Activated CD4-positive, CD25-positive, alpha-beta regulatory T cell treated with anti-CD3 and anti-CD28 coated beads, Interleukin-2, amount 50 U/mL, for 72 hours (primary cell): ENCODE measurements around the gene CLDN6.

Source experiments
- DNase-seq: peaks from one replicate; pipeline ENCODE4 v3.0.0; 2021

CLDN6 gene

DNA sequence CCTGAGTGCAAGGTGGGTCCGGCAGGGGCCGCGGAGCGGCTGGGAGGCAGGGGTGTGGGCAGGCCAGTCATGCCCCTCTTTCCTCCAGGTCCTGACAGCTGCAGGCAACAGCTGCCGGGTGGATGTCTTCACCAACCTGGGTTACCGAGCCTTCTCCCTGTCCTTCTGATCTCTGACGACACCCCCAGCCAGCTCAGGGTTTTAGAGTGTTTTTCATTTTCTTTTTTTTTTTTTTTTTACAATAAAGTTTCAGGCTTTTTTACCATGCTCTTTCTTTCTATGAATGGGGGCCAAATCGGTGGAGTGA is 9.5 kb upstream of the CLDN6 start:
- no peak for DNase-seq

DNA sequence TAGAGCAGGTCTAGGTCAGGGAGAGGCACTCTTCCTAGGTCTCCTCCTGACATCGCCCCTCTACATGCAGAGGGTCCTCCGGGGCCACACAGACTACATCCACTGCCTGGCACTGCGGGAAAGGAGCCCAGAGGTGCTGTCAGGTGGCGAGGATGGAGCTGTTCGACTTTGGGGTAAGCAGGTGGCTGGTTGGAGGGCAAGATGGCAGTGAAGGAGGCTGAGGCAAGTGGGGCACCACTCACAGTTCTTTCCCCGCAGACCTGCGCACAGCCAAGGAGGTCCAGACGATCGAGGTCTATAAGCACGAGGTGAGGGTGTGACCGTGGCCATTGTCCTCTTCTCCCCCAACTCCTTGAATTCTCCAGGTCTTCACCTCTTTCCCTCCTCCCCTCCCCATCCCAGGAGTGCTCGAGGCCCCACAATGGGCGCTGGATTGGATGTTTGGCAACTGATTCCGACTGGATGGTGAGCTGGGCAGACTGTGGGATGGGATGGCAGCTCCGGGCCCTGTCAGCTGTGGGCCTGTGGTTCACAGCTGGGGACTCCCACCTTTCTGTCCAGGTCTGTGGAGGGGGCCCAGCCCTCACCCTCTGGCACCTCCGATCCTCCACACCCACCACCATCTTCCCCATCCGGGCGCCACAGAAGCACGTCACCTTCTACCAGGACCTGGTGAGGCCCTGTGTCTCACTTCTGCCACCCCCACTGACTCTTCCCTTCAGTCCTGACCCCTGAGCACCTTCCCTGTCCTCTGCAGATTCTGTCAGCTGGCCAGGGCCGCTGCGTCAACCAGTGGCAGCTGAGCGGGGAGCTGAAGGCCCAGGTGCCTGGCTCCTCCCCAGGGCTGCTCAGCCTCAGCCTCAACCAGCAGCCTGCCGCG is 8.9 kb upstream of the CLDN6 start:
- no peak for DNase-seq

- DNase-seq = no peak
Measured at GRCh38 chr16:3026003-3026378, 8.0 kb upstream of the CLDN6 start.

GRCh38 chr16:3025032-3026002 is 7.3 kb upstream of the CLDN6 start:
- no peak for DNase-seq

DNA sequence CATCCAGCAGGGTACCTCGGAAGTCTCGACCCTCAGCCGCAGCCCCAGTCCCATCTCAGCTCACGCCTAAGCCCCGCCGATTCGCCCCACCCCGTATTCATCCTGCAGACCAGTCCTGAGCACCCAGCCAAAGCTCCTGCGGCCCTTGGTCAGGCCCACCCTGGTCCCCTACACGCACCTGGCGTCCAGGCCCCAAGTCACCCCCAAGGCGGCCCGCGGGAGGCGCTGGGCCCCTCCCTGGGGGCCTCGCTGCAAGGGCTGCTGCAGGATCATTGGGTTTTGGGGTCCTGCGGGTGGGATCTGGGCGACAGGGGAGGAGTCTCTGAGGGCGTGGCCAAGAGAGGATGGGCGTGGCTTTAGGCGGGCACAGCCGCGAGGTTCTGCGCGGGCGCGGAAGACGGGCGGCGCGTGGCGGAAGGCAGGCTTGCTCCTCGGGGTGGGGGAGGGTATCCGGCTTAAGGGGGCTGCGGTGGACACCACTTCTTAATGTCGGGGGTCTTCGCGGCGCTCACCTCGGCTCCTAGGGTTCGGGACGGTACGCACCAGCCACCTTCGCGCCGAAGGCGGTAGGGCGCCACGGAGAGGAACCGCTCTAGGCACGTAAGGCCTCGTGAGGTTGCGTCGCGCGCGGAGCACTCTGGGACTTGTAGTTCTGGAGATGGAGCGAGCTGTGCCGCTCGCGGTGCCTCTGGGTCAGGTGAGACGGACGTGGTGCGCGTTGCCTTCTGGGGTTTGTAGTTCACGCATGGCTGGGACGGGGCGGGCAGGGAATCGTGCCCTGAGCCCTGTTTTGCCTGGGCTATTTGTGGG is 5.9 kb upstream of the CLDN6 start, which contains the start of the genes HCFC1R1 and THOC6:
Gene HCFC1R1, minus strand, starts transcription at position 274 of the 810 bp plus-strand sequence. Its CDS starts 1 bp downstream, at position 273.
Gene THOC6, plus strand, starts transcription at position 367 of the 810 bp plus-strand sequence. Its CDS starts 292 bp downstream, at position 659.
- DNase-seq = peak; percentile 92

DNA sequence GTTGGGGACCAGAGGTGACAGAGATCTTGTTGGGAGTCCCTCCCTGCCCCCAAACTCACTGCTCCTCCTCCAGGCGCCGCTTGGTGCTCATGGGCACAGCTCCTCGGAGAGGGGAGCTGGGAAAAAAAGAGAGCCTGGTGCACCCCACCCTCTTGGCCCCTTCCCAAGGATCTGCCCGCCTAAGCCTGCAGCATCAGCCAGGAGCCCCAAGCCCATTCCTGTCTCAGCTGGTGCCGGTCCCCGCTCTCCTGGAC is 5.4 kb upstream of the CLDN6 start:
- no peak for DNase-seq

- no peak for DNase-seq
Measured at GRCh38 chr16:3022684-3023414, 4.9 kb upstream of the CLDN6 start.

DNA sequence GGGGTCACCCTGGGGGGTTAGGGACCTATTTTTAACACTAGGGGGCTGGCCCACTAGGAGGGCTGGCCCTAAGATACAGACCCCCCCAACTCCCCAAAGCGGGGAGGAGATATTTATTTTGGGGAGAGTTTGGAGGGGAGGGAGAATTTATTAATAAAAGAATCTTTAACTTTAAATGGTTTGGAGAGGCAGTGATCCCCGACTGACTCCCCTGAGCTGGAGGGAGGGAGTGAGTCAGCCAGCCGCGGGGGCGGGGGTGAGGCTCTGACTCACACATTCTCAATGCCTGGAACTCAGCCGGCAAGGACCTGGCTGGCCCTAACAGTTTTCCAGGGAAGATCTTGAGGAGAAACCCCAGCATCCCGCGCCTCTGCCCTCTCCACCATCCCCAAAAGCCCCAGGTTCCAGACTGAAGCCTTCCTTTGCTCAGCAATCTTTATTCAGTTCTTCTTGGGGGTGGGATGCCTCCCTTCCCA is 4.3 kb upstream of the CLDN6 start:
- DNase-seq = peak; percentile 83

DNA sequence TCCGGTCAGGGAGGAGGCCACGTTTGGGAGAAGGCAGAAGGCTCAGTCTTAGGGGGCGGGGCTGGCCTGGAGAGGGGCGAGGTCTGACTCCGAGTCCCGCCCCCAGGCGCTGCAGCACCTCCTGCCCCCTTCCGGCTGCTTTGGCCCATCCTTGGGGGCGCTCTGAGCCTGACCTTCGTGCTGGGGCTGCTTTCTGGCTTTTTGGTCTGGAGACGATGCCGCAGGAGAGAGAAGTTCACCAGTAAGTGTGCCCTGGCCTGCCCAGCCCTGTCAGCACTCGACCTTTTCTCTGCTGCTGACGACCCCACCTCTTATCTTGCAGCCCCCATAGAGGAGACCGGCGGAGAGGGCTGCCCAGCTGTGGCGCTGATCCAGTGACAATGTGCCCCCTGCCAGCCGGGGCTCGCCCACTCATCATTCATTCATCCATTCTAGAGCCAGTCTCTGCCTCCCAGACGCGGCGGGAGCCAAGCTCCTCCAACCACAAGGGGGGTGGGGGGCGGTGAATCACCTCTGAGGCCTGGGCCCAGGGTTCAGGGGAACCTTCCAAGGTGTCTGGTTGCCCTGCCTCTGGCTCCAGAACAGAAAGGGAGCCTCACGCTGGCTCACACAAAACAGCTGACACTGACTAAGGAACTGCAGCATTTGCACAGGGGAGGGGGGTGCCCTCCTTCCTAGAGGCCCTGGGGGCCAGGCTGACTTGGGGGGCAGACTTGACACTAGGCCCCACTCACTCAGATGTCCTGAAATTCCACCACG is 3.6 kb upstream of the CLDN6 start:
- peak; percentile 76 for DNase-seq

DNA sequence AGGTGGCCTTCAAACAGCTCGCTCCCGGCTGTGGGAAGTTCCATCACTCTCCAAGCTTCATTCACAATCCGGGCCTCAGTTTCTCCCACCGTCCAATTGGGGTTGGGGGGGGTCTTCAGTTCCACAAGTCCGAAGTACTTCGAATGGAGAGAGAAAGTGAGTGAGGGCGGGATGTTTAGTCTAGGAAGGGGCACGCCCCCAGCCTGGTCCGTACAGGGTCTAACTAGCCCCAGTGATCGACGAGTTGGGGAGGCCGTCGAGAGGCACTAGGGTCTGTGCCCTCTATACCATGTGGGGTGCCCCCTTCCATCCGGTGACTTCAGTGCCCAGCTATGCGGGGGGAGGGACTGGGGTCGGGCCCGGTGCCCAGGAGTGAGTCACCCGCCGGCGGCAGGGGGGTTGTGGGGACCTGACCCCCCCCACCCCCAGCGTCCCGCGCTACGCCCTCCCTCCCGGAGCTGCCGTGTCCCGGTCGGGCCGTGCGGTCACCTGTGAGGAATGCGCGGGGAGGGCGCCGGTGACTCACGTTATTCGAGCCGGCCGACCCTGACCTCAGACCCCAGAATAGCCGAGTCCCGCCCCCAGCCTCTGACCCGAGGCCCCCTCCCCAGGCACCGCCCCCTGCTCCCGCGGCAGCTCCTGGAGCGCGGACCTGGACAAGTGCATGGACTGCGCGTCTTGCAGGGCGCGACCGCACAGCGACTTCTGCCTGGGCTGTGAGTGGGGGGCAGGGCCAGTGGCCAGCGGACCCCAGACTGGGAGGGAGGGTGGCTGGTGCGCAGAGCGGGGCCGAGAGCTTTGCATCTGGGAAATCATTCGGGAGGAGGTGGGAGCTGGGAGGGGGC is 2.8 kb upstream of the CLDN6 start:
- DNase-seq = peak; percentile 59

- peak; percentile 77 for DNase-seq
Measured at GRCh38 chr16:3020247-3020603, 2.2 kb upstream of the CLDN6 start, which contains the start of gene TNFRSF12A. TSS of gene TNFRSF12A (plus strand) at chr16:3020368. CDS start at chr16:3020398, 30 bp downstream.

DNA sequence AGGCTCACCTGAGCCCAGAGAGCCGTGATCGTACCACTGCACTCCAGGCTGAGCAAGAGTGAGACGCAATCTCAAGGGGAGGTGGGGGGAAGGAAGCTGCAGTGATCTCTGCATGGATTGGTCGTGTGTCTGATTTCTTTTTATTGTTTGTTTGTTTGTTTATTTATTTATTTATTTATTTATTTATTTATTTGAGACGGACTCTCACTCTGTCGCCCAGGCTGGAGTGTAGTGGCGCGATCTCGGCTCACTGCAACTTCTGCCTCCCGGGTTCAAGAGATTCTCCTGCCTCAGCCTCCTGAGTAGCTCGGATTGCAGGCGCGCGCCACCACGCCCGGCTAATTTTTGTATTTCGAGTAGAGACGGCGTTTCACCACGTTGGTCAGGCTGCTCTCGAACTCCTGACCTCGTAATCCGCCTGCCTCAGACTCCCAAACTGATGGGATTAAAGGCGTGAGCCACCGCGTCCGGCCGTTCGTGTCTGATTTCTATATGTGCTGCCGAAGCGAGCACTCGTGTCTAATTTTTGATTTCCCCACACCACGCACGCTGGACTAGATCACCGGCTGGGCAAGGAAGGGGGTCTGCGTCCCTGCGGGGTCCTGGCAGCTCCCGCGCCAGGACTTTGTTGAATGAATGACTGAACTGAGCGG is 1.7 kb upstream of the CLDN6 start:
- no peak for DNase-seq

- DNase-seq = no peak
Measured at GRCh38 chr16:3017344-3017743, 639 bp downstream of the CLDN6 start.

GRCh38 chr16:3015865-3016521 is 2.0 kb downstream of the CLDN6 start:
- DNase-seq = no peak

DNA sequence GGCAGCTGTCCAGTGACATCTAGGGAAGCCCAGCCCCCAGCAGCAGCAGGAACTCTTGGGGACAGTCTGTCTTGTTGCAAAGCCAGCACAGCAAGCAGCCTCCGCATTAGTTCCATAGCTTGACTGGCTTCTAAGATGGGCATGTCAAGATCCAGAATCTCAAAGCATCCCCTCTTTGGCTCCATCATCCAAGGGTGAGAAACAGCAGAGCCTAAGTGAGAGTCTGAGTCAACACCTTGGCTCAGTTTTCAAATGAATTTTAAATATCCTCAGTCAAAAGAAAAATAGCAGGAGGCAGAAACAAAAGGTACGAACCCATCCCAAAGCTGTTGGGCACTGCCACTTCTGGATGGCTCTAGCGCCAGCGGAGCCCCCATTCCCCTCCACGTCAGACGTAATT is 3.0 kb downstream of the CLDN6 start:
- no peak for DNase-seq

DNA sequence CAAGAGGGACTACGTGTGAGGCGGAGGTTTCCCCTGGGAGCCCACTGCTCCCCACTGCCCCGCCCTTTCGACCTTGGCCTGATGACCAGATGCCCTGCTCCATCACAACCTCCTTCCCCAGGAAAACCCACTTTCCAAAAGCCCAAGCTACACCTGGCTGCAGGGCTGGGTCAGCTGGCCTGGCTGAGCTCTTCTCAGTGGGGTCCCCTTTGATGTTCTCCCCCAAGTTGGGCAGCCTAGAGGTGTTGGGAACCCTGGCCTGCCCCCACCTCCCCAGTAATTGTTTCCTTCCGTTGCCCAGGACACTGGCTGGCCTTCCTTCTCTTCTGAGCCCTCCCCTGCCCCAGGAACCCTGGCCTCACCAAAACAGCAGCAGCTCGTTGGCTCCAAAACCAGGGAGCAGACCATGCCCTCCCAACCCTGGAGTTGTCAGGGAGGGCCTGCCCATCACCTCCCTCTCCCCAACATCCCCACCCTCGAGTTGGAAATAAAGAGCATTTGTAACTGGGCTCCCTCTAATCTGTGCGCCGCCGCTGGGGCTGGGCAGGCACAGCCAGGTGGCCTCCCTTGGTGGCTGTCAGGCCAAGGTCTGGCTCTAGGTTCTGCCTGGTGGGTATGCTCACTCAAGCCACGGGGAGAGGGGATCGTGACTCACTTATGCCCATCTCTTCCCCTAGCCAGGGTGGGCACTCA is 3.8 kb downstream of the CLDN6 start:
- no peak for DNase-seq

DNA sequence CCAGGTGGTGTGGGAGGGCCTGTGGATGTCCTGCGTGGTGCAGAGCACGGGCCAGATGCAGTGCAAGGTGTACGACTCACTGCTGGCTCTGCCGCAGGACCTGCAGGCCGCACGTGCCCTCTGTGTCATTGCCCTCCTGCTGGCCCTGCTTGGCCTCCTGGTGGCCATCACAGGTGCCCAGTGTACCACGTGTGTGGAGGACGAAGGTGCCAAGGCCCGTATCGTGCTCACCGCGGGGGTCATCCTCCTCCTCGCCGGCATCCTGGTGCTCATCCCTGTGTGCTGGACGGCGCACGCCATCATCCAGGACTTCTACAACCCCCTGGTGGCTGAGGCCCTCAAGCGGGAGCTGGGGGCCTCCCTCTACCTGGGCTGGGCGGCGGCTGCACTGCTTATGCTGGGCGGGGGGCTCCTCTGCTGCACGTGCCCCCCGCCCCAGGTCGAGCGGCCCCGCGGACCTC is 4.5 kb downstream of the CLDN6 start:
- DNase-seq = no peak

- no peak for DNase-seq
Measured at GRCh38 chr16:3012828-3013420, 5.1 kb downstream of the CLDN6 start, which contains the start of gene CLDN9. TSS of gene CLDN9 (plus strand) at chr16:3012923. CDS start at chr16:3013363, 440 bp downstream.
